Effector CD4-positive, alpha-beta T cell (primary cell): ENCODE data around the gene SLC9A4.

ENCODE experiments used
- DNase-seq: peaks from one replicate; pipeline ENCODE4 v3.0.0-alpha.2; 2020

Gene SLC9A4

GRCh38 chr2:102502576-102502975 is 29.6 kb downstream of the SLC9A4 start:
- DNase-seq, result no peak

DNA sequence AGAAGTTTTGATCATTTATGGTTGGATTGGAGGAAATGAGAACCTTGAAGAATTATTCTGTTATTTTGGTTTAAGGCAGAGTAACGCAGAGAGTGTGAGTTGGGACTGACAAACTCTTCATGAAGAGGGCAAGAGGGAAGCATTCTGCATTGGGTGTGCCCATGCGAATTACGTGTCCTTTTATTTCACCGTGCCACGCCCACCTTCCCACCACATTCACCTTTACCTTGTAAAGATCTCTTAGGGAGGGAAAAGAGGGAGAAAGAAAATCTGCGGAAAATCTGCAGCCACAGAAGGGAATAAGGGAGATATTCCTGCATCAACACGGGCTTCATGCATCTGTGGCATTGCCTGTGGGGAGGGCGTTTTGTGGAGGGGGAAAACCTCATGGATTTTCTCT is 31.8 kb downstream of the SLC9A4 start:
- no peak for DNase-seq

- no peak for DNase-seq
These were observed 32.3 kb downstream of the SLC9A4 start for GRCh38 chr2:102505290-102505689.

- no peak for DNase-seq
These were observed 33.7 kb downstream of the SLC9A4 start for GRCh38 chr2:102506743-102507142.

DNA sequence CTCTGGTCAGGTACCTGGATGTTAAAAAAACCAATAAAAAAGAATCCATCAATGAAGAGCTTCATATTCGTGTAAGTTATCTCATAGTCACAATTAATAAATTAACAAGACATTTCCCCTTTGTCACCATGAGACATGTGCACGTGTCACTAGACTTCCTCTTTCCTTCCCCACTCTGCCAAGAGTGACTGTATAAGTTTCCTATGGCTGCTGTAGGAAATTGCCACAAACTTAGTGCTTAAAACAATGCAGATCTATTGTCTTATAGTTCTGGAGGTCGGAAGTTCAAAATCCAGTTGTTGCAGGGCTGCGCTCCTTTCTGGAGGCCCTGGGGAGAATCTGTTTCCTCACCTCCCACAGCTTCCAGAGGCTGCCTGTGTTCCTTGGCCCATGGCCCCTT is 35.8 kb downstream of the SLC9A4 start:
- no peak for DNase-seq

GRCh38 chr2:102509749-102510148 is 36.7 kb downstream of the SLC9A4 start:
- no peak for DNase-seq

GRCh38 chr2:102510791-102511575 is 38.0 kb downstream of the SLC9A4 start:
- no peak for DNase-seq

DNA sequence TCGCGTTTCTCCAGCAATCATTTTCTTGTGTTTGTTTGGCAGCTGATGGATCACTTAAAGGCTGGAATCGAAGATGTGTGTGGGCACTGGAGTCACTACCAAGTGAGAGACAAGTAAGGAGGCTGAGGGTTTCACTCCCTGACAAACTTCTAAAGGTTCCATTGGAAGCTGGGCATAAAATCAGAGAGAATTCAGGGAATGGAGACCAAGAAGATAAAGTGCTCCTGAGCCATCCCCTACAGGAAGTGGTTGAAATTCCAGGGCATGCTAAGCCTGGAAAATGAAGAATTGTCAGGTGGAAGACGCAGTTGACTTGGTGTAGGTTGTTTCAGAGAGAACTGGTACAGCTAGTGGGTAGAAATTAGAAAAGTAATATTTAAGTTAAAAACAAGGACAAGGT is 39.1 kb downstream of the SLC9A4 start:
- no peak for DNase-seq

DNA sequence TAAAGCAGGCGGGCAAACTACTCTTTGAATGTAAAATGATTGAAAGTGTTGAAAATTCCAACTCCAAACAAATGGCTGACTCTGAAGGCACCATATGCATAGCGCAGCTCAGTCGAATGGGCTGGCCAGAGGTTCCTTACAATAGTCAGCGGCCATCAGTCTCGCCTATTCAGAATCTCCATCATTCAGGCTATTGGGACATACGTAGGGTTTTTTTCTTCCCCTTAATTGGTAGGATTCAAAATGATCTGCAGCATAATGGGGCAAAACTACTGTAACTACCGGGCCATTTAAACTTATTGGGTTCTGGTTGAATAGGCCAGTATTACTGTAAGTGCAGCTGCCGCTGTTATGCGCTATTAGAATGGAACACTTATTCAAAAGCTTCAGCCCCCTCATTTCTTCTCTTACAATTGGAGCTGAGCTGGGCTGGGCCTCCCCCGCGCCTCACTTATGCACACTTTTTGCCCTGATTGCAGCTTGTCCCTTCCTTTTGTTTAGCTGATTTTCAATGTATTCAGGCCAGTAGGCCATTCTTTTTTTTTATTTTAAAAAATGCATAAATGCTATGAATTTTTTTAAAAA is 40.4 kb downstream of the SLC9A4 start:
- DNase-seq, result no peak

GRCh38 chr2:102514061-102514785 is 41.2 kb downstream of the SLC9A4 start:
- DNase-seq, result no peak

- DNase-seq, result no peak
These were observed 42.8 kb downstream of the SLC9A4 start for GRCh38 chr2:102515851-102516250.

- no peak for DNase-seq
These were observed 45.1 kb downstream of the SLC9A4 start for GRCh38 chr2:102518170-102518569.

DNA sequence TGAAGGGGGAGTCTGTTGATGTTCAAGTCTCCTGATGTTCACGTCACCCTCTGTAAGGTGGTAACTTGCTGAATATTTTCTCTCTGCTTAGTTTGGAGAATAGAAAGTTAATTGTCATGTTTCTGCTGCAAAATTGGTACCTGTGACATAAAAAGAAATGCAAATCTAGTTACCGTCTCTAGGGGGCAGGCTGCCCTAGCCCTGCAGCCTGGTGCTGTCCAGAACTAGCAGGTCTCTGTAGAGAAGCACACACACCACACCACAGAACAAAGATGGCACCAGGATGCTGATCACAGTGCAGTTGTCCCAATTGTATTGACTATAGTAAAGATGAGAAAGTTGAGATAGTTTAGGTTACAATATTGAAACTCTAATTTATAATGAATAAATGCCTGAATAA is 47.0 kb downstream of the SLC9A4 start:
- DNase-seq, result no peak

GRCh38 chr2:102520801-102521200 is 47.8 kb downstream of the SLC9A4 start:
- no peak for DNase-seq

- no peak for DNase-seq
These were observed 49.1 kb downstream of the SLC9A4 start for GRCh38 chr2:102522162-102522561.

- no peak for DNase-seq
These were observed 49.9 kb downstream of the SLC9A4 start for GRCh38 chr2:102522890-102523289.

- no peak for DNase-seq
These were observed 50.6 kb downstream of the SLC9A4 start for GRCh38 chr2:102523651-102524050.

GRCh38 chr2:102527086-102527485 is 54.1 kb downstream of the SLC9A4 start:
- no peak for DNase-seq

DNA sequence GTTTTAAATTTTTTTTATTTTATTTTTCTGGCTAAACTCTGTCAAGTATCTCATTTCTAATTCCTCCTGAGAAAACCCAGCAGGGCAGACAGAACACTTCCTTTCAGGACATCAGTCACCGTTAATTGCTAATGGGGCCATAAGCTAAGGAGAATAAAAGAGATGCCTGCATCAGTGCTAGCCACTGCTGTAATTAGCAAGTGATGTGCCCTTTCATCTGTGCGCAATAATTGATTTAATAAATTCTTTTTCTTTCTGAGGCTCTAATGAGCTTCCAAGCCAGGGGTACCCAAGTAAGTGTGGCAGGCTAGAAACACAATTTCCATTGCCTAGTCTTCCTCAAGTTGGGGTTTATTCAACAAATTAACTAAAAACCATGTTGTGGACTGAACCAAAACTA is 65.5 kb downstream of the SLC9A4 start:
- no peak for DNase-seq

DNA sequence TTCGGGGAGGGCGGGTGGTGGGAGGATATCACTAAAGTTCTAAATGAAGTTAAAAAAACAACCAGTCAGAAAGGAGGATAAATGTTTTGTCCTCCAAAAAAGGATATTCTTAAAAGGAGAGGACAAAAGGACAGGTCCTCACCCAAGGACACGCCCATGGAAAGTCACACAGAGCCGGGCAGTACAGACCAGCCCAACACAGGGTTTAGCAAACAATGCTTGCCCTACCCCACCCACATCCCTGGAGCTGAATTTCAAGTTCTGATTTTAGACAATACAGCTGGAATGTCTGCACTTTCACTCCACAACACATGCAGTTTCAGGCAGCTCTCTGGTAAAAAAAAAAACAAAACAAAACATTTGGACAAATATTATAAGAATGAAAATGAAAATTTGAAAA is 67.9 kb downstream of the SLC9A4 start:
- DNase-seq, result no peak

DNA sequence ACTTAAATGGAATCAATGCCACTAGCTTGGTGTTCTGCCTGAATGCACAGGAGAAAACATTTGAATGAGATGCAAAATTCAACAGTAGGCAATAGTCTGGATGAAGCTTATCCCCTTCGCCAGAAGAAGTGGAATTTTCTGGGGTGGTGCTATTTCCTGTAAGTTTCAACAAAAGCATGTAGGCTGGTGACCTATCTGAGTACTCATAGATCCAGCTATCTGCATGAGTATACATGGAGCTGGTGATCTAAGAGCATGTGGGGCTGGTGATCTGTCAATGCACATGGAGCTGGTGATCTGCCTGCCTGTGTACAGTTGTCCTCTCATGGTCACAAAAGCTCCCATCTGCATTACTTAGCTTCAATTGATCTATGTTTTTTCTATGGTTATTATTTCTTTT is 71.2 kb downstream of the SLC9A4 start:
- no peak for DNase-seq

DNA sequence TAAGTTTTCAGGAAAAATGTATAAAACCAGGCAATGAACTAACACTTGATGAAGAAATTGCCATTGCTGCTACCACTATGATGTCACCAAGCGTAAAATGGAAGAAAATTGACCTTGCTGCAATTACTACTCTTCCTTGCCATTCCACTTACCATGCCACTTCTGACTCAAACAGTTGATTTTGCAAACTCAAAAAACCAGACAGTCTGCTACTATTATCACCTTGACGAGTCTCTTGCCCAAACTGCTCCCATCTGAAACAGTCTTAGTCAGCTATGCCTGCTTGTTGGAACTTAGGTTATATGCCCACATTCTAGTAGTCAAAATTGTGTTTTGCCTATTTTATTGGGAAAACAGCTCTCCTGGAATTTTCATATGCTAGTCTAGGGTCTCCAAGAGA is 74.4 kb downstream of the SLC9A4 start:
- no peak for DNase-seq

DNA sequence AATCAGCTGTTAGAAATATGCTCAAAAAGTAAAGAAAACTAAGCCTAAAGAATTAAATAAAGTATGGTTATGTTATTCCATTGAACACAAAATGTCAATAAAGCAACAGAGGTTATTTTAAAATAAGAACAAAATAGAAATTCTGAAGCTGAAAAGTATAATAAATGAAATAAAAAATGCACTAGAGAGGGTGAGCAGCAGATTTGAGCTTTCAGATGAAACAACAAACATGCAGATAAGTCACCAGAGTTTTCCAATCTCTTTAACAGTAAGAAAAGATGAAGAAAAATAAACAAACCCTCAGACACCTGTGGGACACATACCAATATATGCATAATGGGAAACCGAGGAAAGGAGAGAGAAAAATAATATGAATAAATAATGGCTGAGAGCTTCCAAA is 76.0 kb downstream of the SLC9A4 start:
- DNase-seq, result no peak

DNA sequence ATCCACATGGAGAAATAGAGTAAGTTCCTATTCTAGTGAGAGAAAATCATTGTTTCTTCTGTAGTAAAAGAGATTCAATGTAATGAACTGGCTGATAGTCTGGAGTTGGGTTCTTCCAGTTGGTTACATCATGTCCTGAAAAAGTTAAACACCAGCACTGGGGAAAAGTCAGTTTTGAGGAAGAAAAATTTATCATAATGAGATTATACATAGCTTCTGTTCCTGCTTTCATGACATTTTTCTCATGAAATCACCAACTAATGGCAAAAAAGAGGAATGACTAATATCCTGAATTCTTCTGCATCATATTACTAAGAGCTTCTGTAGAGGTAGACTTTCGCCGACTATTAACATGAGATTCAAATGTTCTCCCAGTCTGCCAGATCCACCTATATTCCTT is 77.1 kb downstream of the SLC9A4 start:
- DNase-seq, result no peak
